Vagina (tissue), 2 donors: ENCODE measurements around the gene PHRF1. TPM values are rescaled to one million over a fixed set of nuclear protein-coding genes. Genes with fewer than 3 reads are reported as not detected.

Experiments used
- DNase-seq, 2 donors: peaks; one replicate each; pipeline ENCODE4 v3.0.0-alpha.2; 2017; ENCODE audit errors: extremely low spot score in 2 of 2
- H3K27ac ChIP-seq: fragments of 200-600 bp; sonication (generic); one replicate; pipeline ENCODE4 v1.5.1; 2019
- H3K27me3 ChIP-seq: fragments of 200-600 bp; sonication (generic); one replicate; pipeline ENCODE4 v1.5.1; 2019
- H3K36me3 ChIP-seq, 2 donors: fragments of 200-600 bp; sonication (generic); one replicate each; pipeline ENCODE4 v1.5.1; 2017 to 2019
- H3K4me1 ChIP-seq: fragments of 200-600 bp; sonication (generic); one replicate; pipeline ENCODE4 v1.5.1; 2019
- H3K4me3 ChIP-seq, 2 donors: fragments of 200-600 bp; sonication (generic); 1 replicate in 1 of 2; 2 replicates in 1 of 2; pipeline ENCODE4 v1.5.1; 2016 to 2019
- H3K9me3 ChIP-seq: fragments of 200-600 bp; sonication (generic); one replicate; pipeline ENCODE4 v1.5.1; 2019
- CTCF ChIP-seq, 3 experiments: fragments of 450-650 bp in 2 of 3; fragments of 200-600 bp in 1 of 3; sonication (generic) in 1 of 3; IDR thresholded peaks; one replicate each; pipeline ENCODE4 v1.5.1; 2017 to 2019; ENCODE audit warnings: antibody characterized with exemption in 3 of 3, mild to moderate bottlenecking in 2 of 3, moderate library complexity in 2 of 3
- POLR2A ChIP-seq, 2 donors: fragments of 450-650 bp; IDR thresholded peaks; one replicate each; pipeline ENCODE4 v1.6.1; 2017; ENCODE audit warnings: antibody characterized with exemption in 2 of 2, mild to moderate bottlenecking in 2 of 2, moderate library complexity in 2 of 2
- POLR2AphosphoS5 ChIP-seq, 2 donors: sonication (generic); formaldehyde crosslinking; IDR thresholded peaks; one replicate each; pipeline ENCODE4 v1.9.0; 2017; ENCODE audit warnings: antibody characterized with exemption in 2 of 2, mild to moderate bottlenecking in 2 of 2, low read depth in 1 of 2; ENCODE audit not compliant: insufficient read depth in 1 of 2
- intact Hi-C: fragments of 100-400 bp; cut with DNase I; formaldehyde crosslinking; loops from one replicate; pipeline ENCODE4 v1.15.1; 2023
- total RNA-seq: library from RNA; depleted of rRNA; stranded (reverse); fragments of >200 nt; gene quantifications from one replicate; pipeline ENCODE4 v1.2.3, GENCODE V29; 2016

PHRF1 gene
- total RNA-seq, 1 donor from 2014 or later = 26.0 TPM

- Histone ChIP-seq H3K27me3 (peaks cover 14% of the 10 kb centered on the region), H3K27ac (no peak overlapping the region), H3K4me1 (peaks cover 20% of the 10 kb centered on the region), H3K9me3 (no peaks in the 10 kb centered on the region), H3K4me3 (no peak overlapping the region), H3K36me3 (no peaks in the 10 kb centered on the region)
- DNase-seq = no peak
- no peak for TF ChIP-seq POLR2A (IDR thresholded peaks at IDR 0.05)
- no peak for TF ChIP-seq CTCF (IDR thresholded peaks at IDR 0.05)
- TF ChIP-seq POLR2AphosphoS5 (IDR thresholded peaks at IDR 0.05; ENCODE audit: insufficient read depth in 1 of 2, low read depth in 1 of 2) = no peak
- intact Hi-C loops = loop anchor here (10.0 kb wide), 1 partner anchor 171 kb away; no protein-coding TSS in a partner anchor
These were observed 22.9 kb upstream of the PHRF1 start for GRCh38 chr11:553083-553987.

GRCh38 chr11:553988-554340, 22.3 kb upstream of the PHRF1 start:
- Histone ChIP-seq H3K9me3 (no peaks in the 10 kb centered on the region), H3K4me1 (peaks cover 20% of the 10 kb centered on the region), H3K4me3 (no peak overlapping the region), H3K36me3 (no peaks in the 10 kb centered on the region), H3K27me3 (peaks cover 14% of the 10 kb centered on the region), H3K27ac (no peak overlapping the region)
- no peak for DNase-seq
- no peak for TF ChIP-seq POLR2AphosphoS5 (IDR thresholded peaks at IDR 0.05; ENCODE audit: insufficient read depth in 1 of 2, low read depth in 1 of 2)
- TF ChIP-seq CTCF (IDR thresholded peaks at IDR 0.05) = no peak
- no peak for TF ChIP-seq POLR2A (IDR thresholded peaks at IDR 0.05)
- intact Hi-C loops = loop anchor here (10.0 kb wide), 1 partner anchor 171 kb away; no protein-coding TSS in a partner anchor

GRCh38 chr11:554428-555226, 21.6 kb upstream of the PHRF1 start:
- no peaks in the 10 kb centered on the region for H3K9me3 ChIP-seq
- peaks cover 20% of the 10 kb centered on the region for H3K4me1 ChIP-seq
- no peak overlapping the region for H3K27ac ChIP-seq
- H3K36me3 ChIP-seq = no peaks in the 10 kb centered on the region
- intact Hi-C loops = loop anchor here (10.0 kb wide), 1 partner anchor 170 kb away; no protein-coding TSS in a partner anchor
- no peak for DNase-seq
- peak overlapping the region; percentile 30 to 32 for H3K4me3 ChIP-seq
- no peak for TF ChIP-seq POLR2AphosphoS5 (IDR thresholded peaks at IDR 0.05; ENCODE audit: insufficient read depth in 1 of 2, low read depth in 1 of 2)
- peak; percentile 32 to 61 (median 41) for TF ChIP-seq CTCF (IDR thresholded peaks at IDR 0.05)
- TF ChIP-seq POLR2A (IDR thresholded peaks at IDR 0.05) = no peak
- H3K27me3 ChIP-seq = peaks cover 14% of the 10 kb centered on the region

- intact Hi-C loops = loop anchor here (10.0 kb wide), 1 partner anchor 169 kb away; no protein-coding TSS in a partner anchor
- Histone ChIP-seq H3K36me3 (no peaks in the 10 kb centered on the region), H3K27me3 (peaks cover 14% of the 10 kb centered on the region), H3K9me3 (no peaks in the 10 kb centered on the region), H3K4me1 (peaks cover 25% of the 10 kb centered on the region), H3K27ac (no peak overlapping the region), H3K4me3 (peak overlapping the region; percentile 30 to 32)
- DNase-seq = no peak
- TF ChIP-seq POLR2AphosphoS5 (IDR thresholded peaks at IDR 0.05; ENCODE audit: insufficient read depth in 1 of 2, low read depth in 1 of 2) (no peak), CTCF (IDR thresholded peaks at IDR 0.05) (no peak), POLR2A (IDR thresholded peaks at IDR 0.05) (no peak)
These were observed 21.0 kb upstream of the PHRF1 start for GRCh38 chr11:555227-555779.
